ENCODE data around the gene SPATA6. TPM values are rescaled to one million over a fixed set of nuclear protein-coding genes. Genes with fewer than 3 reads are reported as not detected.
A peak's percentile ranks its signal among the peaks of the same experiment; 100 is the strongest.

The SPATA6 gene
- total and polyA plus RNA-seq, 8 donors = 2.1 to 13.6 (median 8.6) TPM

DNA sequence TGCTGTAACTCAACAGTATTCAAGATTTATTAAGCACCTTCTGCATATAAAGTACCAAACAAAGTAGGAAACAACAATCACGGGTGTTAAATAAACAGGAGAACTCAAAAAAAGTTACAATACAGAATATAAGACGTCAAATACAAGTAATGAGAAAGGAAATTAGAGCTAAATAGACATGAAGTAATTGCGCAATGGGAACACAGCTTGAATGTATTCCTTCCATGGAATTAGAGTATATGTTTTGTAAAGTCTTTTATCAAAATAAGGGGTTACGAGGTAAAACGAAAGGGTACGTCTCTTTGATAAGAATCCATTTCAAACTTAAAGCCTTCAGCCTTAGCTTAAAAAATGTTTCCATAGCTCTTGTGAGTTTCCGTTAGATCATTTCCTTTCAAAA, 109.1 kb downstream of the SPATA6 start:
- TF ChIP-seq, protein P1, sequence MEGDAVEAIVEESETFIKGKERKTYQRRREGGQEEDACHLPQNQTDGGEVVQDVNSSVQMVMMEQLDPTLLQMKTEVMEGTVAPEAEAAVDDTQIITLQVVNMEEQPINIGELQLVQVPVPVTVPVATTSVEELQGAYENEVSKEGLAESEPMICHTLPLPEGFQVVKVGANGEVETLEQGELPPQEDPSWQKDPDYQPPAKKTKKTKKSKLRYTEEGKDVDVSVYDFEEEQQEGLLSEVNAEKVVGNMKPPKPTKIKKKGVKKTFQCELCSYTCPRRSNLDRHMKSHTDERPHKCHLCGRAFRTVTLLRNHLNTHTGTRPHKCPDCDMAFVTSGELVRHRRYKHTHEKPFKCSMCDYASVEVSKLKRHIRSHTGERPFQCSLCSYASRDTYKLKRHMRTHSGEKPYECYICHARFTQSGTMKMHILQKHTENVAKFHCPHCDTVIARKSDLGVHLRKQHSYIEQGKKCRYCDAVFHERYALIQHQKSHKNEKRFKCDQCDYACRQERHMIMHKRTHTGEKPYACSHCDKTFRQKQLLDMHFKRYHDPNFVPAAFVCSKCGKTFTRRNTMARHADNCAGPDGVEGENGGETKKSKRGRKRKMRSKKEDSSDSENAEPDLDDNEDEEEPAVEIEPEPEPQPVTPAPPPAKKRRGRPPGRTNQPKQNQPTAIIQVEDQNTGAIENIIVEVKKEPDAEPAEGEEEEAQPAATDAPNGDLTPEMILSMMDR (IDR thresholded peaks at IDR 0.05) = no peak
- Histone ChIP-seq H3K4me3 (no peak overlapping the region), H3K36me3 (no peaks in the 10 kb centered on the region), H3K9me3 (no peaks in the 10 kb centered on the region), H3K27me3 (no peaks in the 10 kb centered on the region), H3K27ac (no peak overlapping the region), H3K4me1 (no peaks in the 10 kb centered on the region)
- ATAC-seq (no peak), FAIRE-seq (no peak), DNase-seq (no peak)
- intact Hi-C loops (cut with DNase I) = no loop called here
- 70 to 82% methylated on average over 7 of the region's 7 CpGs for WGBS, 2 donors

DNA sequence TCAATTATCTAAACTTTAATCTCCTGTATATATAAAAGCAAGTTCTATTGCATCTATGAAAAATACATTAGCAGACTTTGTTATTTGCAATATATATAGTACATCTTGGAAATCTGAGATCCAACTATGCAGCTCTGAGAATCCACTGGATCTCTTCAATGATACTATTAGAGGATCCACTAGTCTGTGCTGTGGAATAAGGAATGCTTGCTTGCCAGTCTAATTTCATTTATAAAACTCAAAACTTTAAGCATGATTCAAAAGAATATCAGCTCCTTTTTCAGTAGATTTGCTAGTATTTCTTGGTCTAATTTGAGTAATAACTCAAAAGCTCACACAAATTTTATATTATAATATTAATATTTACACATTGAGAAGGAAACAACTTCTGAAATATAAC, 115.1 kb downstream of the SPATA6 start:
- Histone ChIP-seq H3K9me3 (no peaks in the 10 kb centered on the region), H3K4me1 (no peaks in the 10 kb centered on the region), H3K4me3 (no peak overlapping the region), H3K27me3 (no peaks in the 10 kb centered on the region), H3K36me3 (no peaks in the 10 kb centered on the region), H3K27ac (no peak overlapping the region)
- TF ChIP-seq, protein P1 (IDR thresholded peaks at IDR 0.05) = no peak
- DNase-seq = no peak
- no peak for ATAC-seq
- intact Hi-C loops (cut with DNase I) = no loop called here
- FAIRE-seq = peak; percentile 61

DNA sequence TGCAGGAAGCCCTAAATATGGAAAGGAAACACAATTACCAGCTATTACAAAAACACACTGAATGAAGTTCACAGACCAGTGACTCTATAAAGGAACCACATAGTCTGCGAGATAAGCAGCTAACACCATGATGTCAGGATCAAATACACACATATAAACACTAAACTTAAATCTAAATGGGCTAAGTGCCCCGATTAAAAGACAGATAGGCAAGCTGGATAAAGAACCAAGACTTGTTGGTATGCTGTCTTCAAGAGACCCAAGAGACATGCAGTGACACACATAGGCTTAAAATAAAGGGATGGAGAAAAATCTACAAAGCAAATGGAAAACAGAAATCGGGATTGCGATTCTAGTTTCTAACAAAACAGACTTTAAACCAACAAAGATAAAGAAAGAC, 127.6 kb downstream of the SPATA6 start:
- intact Hi-C loops (cut with DNase I) = no loop called here
- TF ChIP-seq, protein P1 (IDR thresholded peaks at IDR 0.05) = no peak
- 84 to 92% methylated on average over 4 of the region's 4 CpGs for WGBS, 2 donors

DNA sequence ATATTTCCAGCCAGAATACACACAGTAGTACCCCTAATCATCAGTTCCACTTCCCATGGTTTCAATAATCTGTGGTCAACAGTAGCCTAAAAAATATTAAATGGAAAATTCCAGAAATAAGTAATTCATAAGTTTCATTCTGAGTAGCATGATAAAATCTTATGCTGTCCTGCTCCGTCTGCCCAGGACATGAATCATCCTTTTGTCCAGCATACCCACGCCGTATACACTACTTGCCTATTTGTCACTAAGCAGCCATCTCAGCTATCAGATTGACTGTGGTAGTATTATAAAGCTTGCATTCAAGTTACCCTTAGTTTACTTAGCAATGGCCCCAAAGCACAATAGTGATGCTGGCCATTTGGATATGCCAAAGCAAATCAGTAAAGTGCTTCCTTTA, 130.8 kb downstream of the SPATA6 start:
- intact Hi-C loops (cut with DNase I) = no loop called here
- no peak for FAIRE-seq
- Histone ChIP-seq H3K36me3 (no peaks in the 10 kb centered on the region), H3K9me3 (no peaks in the 10 kb centered on the region), H3K27ac (no peak overlapping the region), H3K4me1 (no peaks in the 10 kb centered on the region), H3K4me3 (no peak overlapping the region), H3K27me3 (no peaks in the 10 kb centered on the region)
- ATAC-seq = no peak
- DNase-seq = no peak
- TF ChIP-seq, protein P1 (IDR thresholded peaks at IDR 0.05) = no peak
- WGBS, 2 donors = 92 to 95% methylated on average over 3 of the region's 3 CpGs

More for the DNA sequence above, 127.6 kb downstream of the SPATA6 start:
- H3K27me3 ChIP-seq = no peaks in the 10 kb centered on the region
- no peak for ATAC-seq
- H3K27ac ChIP-seq = no peak overlapping the region
- H3K36me3 ChIP-seq = no peaks in the 10 kb centered on the region
- DNase-seq = no peak
- no peak for FAIRE-seq
- H3K4me3 ChIP-seq = no peak overlapping the region
- no peaks in the 10 kb centered on the region for H3K4me1 ChIP-seq
- no peaks in the 10 kb centered on the region for H3K9me3 ChIP-seq

DNA sequence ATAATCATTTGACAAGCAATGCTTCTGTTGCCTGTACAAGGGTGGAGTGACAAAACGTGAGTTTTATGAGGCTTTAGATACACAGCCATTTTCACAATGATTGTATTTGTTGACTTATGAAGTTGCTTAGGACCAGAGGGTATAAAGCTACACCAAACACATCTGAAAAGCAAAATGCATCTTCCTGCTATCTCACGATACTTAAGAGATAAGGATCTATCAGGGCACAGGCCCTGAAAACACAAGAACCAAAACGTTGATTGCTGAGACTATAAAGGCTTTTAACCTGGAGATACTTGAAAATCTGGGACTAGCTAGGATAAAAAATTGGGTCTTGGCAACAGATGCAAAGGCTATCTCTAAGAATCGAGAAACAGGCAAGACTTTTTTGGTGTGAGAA, 133.7 kb downstream of the SPATA6 start:
- 50 to 57% methylated on average over 4 of the region's 4 CpGs for WGBS, 2 donors
- intact Hi-C loops (cut with DNase I) = no loop called here
- H3K27me3 ChIP-seq = no peaks in the 10 kb centered on the region
- TF ChIP-seq, protein P1 (IDR thresholded peaks at IDR 0.05) = no peak
- ATAC-seq (no peak), FAIRE-seq (no peak), DNase-seq (no peak)
- no peak overlapping the region for H3K27ac ChIP-seq
- no peaks in the 10 kb centered on the region for H3K4me1 ChIP-seq
- H3K9me3 ChIP-seq = no peaks in the 10 kb centered on the region
- H3K4me3 ChIP-seq = no peak overlapping the region
- no peaks in the 10 kb centered on the region for H3K36me3 ChIP-seq

All from pancreas (tissue), 10 donors.